ENCODE results near the gene MRPL3.

The MRPL3 gene

GRCh38 chr3:131502530-131503319 is at the start of gene MRPL3:
Gene MRPL3 (minus strand): TSS chr3:131502971. CDS start chr3:131502821, 150 bp downstream.
- DNase-seq = peak; percentile 91

- no peak for DNase-seq
These were observed 49.0 kb upstream of the MRPL3 start for GRCh38 chr3:131551761-131552160.

GRCh38 chr3:131550562-131551465 is 48.0 kb upstream of the MRPL3 start:
- DNase-seq = no peak

GRCh38 chr3:131549340-131549739 is 46.6 kb upstream of the MRPL3 start:
- DNase-seq = no peak

- DNase-seq = no peak
These were observed 44.8 kb upstream of the MRPL3 start for GRCh38 chr3:131547585-131547984.

- DNase-seq = no peak
These were observed 43.7 kb upstream of the MRPL3 start for GRCh38 chr3:131546441-131546840.

GRCh38 chr3:131544557-131544956 is 41.8 kb upstream of the MRPL3 start:
- DNase-seq = no peak

- DNase-seq = no peak
These were observed 40.9 kb upstream of the MRPL3 start for GRCh38 chr3:131543714-131544113.

- no peak for DNase-seq
These were observed 38.5 kb upstream of the MRPL3 start for GRCh38 chr3:131541288-131541687.

- DNase-seq = no peak
These were observed 38.0 kb upstream of the MRPL3 start for GRCh38 chr3:131540821-131541220.

GRCh38 chr3:131540143-131540542 is 37.4 kb upstream of the MRPL3 start:
- no peak for DNase-seq

- DNase-seq = no peak
These were observed 36.2 kb upstream of the MRPL3 start for GRCh38 chr3:131538968-131539367.

- DNase-seq = no peak
These were observed 34.8 kb upstream of the MRPL3 start for GRCh38 chr3:131537531-131537930.

- DNase-seq = no peak
These were observed 32.8 kb upstream of the MRPL3 start for GRCh38 chr3:131535596-131535995.

GRCh38 chr3:131535131-131535530 is 32.4 kb upstream of the MRPL3 start:
- no peak for DNase-seq

GRCh38 chr3:131532645-131533044 is 29.9 kb upstream of the MRPL3 start:
- DNase-seq = no peak

GRCh38 chr3:131530843-131531242 is 28.1 kb upstream of the MRPL3 start:
- no peak for DNase-seq

- DNase-seq = no peak
These were observed 27.6 kb upstream of the MRPL3 start for GRCh38 chr3:131530388-131530787.

- DNase-seq = no peak
These were observed 24.1 kb upstream of the MRPL3 start for GRCh38 chr3:131526801-131527347.

GRCh38 chr3:131518680-131519079 is 15.9 kb upstream of the MRPL3 start:
- no peak for DNase-seq

- no peak for DNase-seq
These were observed 2.6 kb upstream of the MRPL3 start for GRCh38 chr3:131505421-131505820.

- DNase-seq = no peak
These were observed 507 bp upstream of the MRPL3 start for GRCh38 chr3:131503320-131503635.

- no peak for DNase-seq
These were observed 822 bp downstream of the MRPL3 start for GRCh38 chr3:131501949-131502348.

- no peak for DNase-seq
These were observed 8.1 kb downstream of the MRPL3 start for GRCh38 chr3:131494706-131495105.

All from NCI-H1417 treated with DMSO at 0.1 percent for 48 hours (cell line).